Measurements from ENCODE around the gene TRAF2. TPM values are rescaled to one million over a fixed set of nuclear protein-coding genes. Genes with fewer than 3 reads are reported as not detected.

TRAF2 gene
- total RNA-seq, 1 donor from 2014 or later, result 4.7 TPM

DNA sequence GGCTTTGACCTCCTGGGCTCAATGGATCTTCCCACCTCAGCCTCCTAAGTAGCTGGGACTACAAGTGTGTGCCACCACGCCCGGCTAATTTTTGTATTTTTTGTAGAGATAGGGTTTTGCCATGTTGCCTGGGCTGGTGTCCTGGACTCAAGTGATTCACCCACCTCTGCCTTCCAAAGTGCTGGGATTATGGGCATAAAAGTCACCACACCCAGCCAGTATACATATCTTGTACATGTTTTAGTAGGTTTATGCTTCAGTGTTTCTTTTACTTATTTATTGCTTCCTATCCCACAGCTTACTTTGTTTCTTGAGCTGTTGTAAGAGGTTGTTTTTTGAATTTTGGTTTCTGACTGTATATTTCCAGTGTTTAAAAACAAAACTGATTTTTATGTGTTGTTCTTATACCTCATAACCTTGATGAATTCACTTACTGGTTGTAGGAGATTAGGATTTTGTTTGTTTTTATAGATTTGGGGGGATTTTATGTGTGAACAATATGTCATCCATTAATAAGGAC lies 45.4 kb downstream of the TRAF2 start:
- Histone ChIP-seq H3K4me3 (ENCODE audit: low read length in 3 of 3) (no peak overlapping the region), H3K36me3 (ENCODE audit: control insufficient read depth in 3 of 3, insufficient read depth in 3 of 3, low read length in 3 of 3) (peaks cover 2 to 6% (median 4%) of the 10 kb centered on the region in 3 donors), H3K4me1 (ENCODE audit: control insufficient read depth in 3 of 3, insufficient read depth in 3 of 3, low read length in 3 of 3) (peaks cover 23 to 41% (median 38%) of the 10 kb centered on the region in 3 donors), H3K27ac (ENCODE audit: low read depth, low read length) (no peak overlapping the region), H3K9ac (ENCODE audit: low read depth in 1 of 3, low read length in 3 of 3) (no peak overlapping the region), H3K9me3 (ENCODE audit: control insufficient read depth in 3 of 3, low read length in 3 of 3) (no peaks in the 10 kb centered on the region), H3K27me3 (ENCODE audit: control insufficient read depth in 3 of 3, insufficient read depth in 3 of 3, low read length in 3 of 3) (no peaks in the 10 kb centered on the region)

DNA sequence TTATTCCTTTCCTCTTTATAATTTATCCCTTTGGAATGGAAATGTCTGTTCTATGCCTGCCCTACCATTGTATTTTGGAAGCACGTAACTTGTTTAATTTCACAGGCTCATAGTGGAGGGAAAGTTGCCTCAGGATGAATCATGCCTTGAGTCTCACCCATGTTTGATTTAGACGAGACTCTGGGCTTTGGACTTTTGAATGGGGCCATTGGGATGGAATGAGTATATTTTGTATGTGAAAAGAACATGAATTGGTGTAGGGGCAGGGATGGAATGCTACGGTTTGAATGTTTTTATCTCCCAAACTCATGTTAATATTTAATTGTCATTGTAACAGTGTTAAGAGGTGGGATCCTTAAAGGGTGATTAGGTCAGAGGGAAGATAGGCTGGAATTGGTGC lies 48.0 kb downstream of the TRAF2 start:
- Histone ChIP-seq H3K9me3 (ENCODE audit: control insufficient read depth in 3 of 3, low read length in 3 of 3) (no peaks in the 10 kb centered on the region), H3K36me3 (ENCODE audit: control insufficient read depth in 3 of 3, insufficient read depth in 3 of 3, low read length in 3 of 3) (peaks cover 0 to 4% (median 0%) of the 10 kb centered on the region in 3 donors), H3K9ac (ENCODE audit: low read depth in 1 of 3, low read length in 3 of 3) (no peak overlapping the region), H3K27ac (ENCODE audit: low read depth, low read length) (no peak overlapping the region), H3K27me3 (ENCODE audit: control insufficient read depth in 3 of 3, insufficient read depth in 3 of 3, low read length in 3 of 3) (no peaks in the 10 kb centered on the region), H3K4me1 (ENCODE audit: control insufficient read depth in 3 of 3, insufficient read depth in 3 of 3, low read length in 3 of 3) (peaks cover 10 to 27% (median 15%) of the 10 kb centered on the region in 3 donors), H3K4me3 (ENCODE audit: low read length in 3 of 3) (no peak overlapping the region)

DNA sequence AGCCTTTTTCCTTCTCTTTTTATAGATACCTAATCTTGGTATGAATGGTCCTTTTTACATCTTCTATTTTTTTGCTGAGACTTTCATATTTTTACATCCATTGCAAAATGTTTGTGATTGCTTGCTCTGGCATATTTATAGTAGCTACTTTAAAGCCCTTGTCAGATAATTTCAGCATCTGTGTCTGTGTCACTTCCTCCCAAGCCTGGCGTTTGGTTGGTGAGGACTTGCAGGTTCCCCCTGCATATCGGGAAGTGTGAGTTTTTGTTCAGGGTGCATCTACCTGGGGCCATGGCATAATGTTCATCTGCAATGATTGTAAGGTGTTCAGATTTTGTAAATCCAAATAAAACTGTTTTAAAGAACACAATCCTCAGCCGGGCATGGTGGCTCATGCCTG lies 49.3 kb downstream of the TRAF2 start:
- Histone ChIP-seq H3K9me3 (ENCODE audit: control insufficient read depth in 3 of 3, low read length in 3 of 3) (no peaks in the 10 kb centered on the region), H3K9ac (ENCODE audit: low read depth in 1 of 3, low read length in 3 of 3) (no peak overlapping the region), H3K27ac (ENCODE audit: low read depth, low read length) (no peak overlapping the region), H3K4me3 (ENCODE audit: low read length in 3 of 3) (no peak overlapping the region), H3K27me3 (ENCODE audit: control insufficient read depth in 3 of 3, insufficient read depth in 3 of 3, low read length in 3 of 3) (no peaks in the 10 kb centered on the region), H3K36me3 (ENCODE audit: control insufficient read depth in 3 of 3, insufficient read depth in 3 of 3, low read length in 3 of 3) (peaks cover 5 to 9% (median 5%) of the 10 kb centered on the region in 3 donors), H3K4me1 (ENCODE audit: control insufficient read depth in 3 of 3, insufficient read depth in 3 of 3, low read length in 3 of 3) (peaks cover 13 to 29% (median 13%) of the 10 kb centered on the region in 3 donors)

DNA sequence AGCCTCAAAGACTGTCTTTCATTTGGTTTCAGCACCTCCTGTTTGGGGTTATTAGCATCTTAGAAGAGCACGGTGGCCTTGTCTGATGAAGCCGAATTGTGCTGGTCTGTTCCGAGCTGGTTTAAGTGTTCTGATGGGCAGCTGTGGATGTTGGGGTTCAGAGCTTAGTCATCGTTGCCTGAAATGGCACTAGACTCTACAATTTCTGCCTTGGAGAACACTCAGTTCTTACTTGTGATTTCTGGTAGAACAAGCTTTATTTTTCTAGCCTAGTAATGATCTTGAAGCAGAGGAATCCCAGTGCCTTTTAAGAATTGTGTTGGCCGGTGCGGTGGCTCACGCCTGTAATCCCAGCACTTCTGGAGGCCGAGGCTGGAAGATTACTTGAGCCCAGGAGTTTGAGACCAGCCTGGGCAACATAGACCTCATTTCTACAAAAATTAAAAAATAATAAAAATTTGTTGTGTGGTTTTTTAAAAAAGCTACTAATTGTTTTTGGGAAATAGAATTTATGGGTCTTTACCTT lies 50.4 kb downstream of the TRAF2 start:
- H3K9me3 ChIP-seq (ENCODE audit: control insufficient read depth in 3 of 3, low read length in 3 of 3), result peaks cover 0 to 2% (median 0%) of the 10 kb centered on the region in 3 donors
- H3K36me3 ChIP-seq (ENCODE audit: control insufficient read depth in 3 of 3, insufficient read depth in 3 of 3, low read length in 3 of 3), result peaks cover 16 to 19% (median 16%) of the 10 kb centered on the region in 3 donors
- H3K4me1 ChIP-seq (ENCODE audit: control insufficient read depth in 3 of 3, insufficient read depth in 3 of 3, low read length in 3 of 3), result peaks cover 21 to 39% (median 23%) of the 10 kb centered on the region in 3 donors
- H3K27ac ChIP-seq (ENCODE audit: low read depth, low read length), result no peak overlapping the region
- H3K9ac ChIP-seq (ENCODE audit: low read depth in 1 of 3, low read length in 3 of 3), result no peak overlapping the region
- no peak overlapping the region for H3K4me3 ChIP-seq (ENCODE audit: low read length in 3 of 3)
- H3K27me3 ChIP-seq (ENCODE audit: control insufficient read depth in 3 of 3, insufficient read depth in 3 of 3, low read length in 3 of 3), result no peaks in the 10 kb centered on the region

DNA sequence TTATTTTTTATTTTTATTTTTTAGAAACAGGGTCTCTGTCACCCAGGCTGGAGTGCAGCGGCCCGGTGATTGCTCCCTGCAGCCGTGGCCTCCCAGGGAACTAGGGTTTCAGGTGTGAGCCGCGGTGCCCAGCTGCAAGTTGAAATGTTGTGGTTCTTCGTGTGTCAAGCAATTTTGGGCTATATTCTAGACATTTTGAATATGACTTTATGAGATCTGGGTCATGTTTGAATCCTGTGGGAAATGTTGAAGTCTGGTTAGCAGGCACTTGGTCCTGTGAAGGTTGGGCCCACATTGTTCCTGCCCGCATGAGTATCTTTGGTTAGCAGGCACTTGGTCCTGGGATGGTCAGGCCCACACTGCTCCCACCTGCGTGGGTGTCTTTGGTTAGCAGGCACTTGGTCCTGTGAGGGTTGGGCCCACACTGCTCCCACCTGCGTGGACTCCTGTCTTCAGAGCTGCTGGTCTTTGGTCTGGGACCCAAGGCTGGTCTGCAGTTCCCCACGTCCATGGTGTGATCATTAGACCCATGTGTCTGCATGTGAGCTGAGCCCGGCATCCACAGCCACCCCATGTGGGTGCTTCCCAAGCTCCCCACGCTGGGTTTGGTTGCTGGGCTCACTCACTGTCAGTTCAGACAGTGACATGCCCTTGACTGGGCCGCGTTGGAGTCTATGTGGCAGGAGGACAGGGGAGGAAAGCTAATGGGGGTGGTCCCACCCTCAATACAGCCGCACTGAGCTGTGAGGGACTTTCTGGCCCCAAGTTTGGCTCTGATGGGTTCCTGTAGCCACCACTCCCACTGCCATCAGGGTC lies 51.1 kb downstream of the TRAF2 start:
- H3K9me3 ChIP-seq (ENCODE audit: control insufficient read depth in 3 of 3, low read length in 3 of 3), result peaks cover 0 to 2% (median 0%) of the 10 kb centered on the region in 3 donors
- H3K9ac ChIP-seq (ENCODE audit: low read depth in 1 of 3, low read length in 3 of 3), result peak overlapping the region in 1 of 3 donors; percentile 16
- H3K4me1 ChIP-seq (ENCODE audit: control insufficient read depth in 3 of 3, insufficient read depth in 3 of 3, low read length in 3 of 3), result peaks cover 22 to 46% (median 30%) of the 10 kb centered on the region in 3 donors
- H3K4me3 ChIP-seq (ENCODE audit: low read length in 3 of 3), result no peak overlapping the region
- peaks cover 22 to 25% (median 23%) of the 10 kb centered on the region in 3 donors for H3K36me3 ChIP-seq (ENCODE audit: control insufficient read depth in 3 of 3, insufficient read depth in 3 of 3, low read length in 3 of 3)
- H3K27ac ChIP-seq (ENCODE audit: low read depth, low read length), result peak overlapping the region; percentile 2
- H3K27me3 ChIP-seq (ENCODE audit: control insufficient read depth in 3 of 3, insufficient read depth in 3 of 3, low read length in 3 of 3), result no peaks in the 10 kb centered on the region

DNA sequence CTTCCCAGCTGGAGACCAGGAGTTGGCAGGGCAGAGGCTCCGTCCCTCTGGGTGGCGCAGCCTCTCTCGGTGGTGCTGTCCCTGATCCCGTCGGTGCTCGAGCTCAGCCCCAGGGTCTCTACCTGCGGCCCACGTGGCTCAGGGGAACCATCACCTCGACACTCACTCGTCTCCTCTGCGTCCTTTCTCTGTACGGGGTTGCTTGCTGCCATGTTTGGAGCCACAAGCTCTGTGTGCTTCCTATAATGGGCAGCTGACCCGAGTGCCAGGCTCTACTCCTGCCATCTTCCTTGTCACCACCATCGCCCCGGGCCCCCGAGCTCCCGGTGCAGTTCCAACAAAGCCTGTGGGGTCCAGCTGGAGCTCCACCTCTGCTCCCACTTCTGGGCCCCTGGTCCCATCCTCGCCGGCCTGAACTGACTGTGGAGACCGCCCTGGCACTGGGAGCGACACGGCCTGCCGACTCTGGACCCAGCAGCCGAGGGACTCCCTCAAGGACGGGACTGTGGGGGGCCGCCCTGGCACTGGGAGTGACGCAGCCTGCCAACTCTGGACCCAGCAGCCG lies 53.2 kb downstream of the TRAF2 start:
- H3K27ac ChIP-seq (ENCODE audit: low read depth, low read length), result peak overlapping the region; percentile 97
- no peaks in the 10 kb centered on the region for H3K27me3 ChIP-seq (ENCODE audit: control insufficient read depth in 3 of 3, insufficient read depth in 3 of 3, low read length in 3 of 3)
- H3K4me3 ChIP-seq (ENCODE audit: low read length in 3 of 3), result peak overlapping the region in 1 of 3 donors; percentile 49
- H3K9me3 ChIP-seq (ENCODE audit: control insufficient read depth in 3 of 3, low read length in 3 of 3), result peaks cover 0 to 2% (median 0%) of the 10 kb centered on the region in 3 donors
- peaks cover 35 to 54% (median 43%) of the 10 kb centered on the region in 3 donors for H3K4me1 ChIP-seq (ENCODE audit: control insufficient read depth in 3 of 3, insufficient read depth in 3 of 3, low read length in 3 of 3)
- H3K9ac ChIP-seq (ENCODE audit: low read depth in 1 of 3, low read length in 3 of 3), result peak overlapping the region; percentile 61 to 98 (median 70)
- H3K36me3 ChIP-seq (ENCODE audit: control insufficient read depth in 3 of 3, insufficient read depth in 3 of 3, low read length in 3 of 3), result peaks cover 25 to 32% (median 29%) of the 10 kb centered on the region in 3 donors

DNA sequence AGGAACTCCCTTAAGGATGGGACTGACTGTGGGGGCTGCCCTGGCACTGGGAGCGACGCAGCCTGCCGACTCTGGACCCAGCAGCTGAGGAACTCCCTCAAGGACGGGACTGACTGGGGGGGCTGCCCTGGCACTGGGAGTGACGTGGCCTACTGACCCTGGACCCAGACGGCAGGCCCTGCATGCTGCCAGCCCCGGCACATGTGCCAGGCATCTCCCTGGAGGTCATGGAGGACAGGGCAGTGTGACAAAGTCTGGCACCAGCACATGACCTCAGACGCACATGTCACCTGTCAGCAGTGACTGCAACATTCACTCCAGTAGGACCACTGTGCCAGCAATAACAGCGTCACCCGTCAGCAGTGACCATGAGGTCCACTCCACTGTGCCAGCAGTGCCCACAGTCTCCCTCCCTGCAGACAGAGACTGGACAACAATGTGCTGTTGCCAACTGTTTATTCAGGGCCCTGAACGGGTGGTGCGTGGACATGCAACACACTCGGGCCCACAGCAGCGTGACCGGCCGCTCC lies 53.7 kb downstream of the TRAF2 start:
- Histone ChIP-seq H3K36me3 (ENCODE audit: control insufficient read depth in 3 of 3, insufficient read depth in 3 of 3, low read length in 3 of 3) (peaks cover 25 to 32% (median 29%) of the 10 kb centered on the region in 3 donors), H3K9me3 (ENCODE audit: control insufficient read depth in 3 of 3, low read length in 3 of 3) (peaks cover 0 to 2% (median 0%) of the 10 kb centered on the region in 3 donors), H3K9ac (ENCODE audit: low read depth in 1 of 3, low read length in 3 of 3) (peak overlapping the region; percentile 70 to 98 (median 70)), H3K4me1 (ENCODE audit: control insufficient read depth in 3 of 3, insufficient read depth in 3 of 3, low read length in 3 of 3) (peaks cover 35 to 58% (median 47%) of the 10 kb centered on the region in 3 donors), H3K27ac (ENCODE audit: low read depth, low read length) (peak overlapping the region; percentile 97), H3K4me3 (ENCODE audit: low read length in 3 of 3) (peak overlapping the region in 2 of 3 donors; percentile 40 to 90), H3K27me3 (ENCODE audit: control insufficient read depth in 3 of 3, insufficient read depth in 3 of 3, low read length in 3 of 3) (no peaks in the 10 kb centered on the region)

DNA sequence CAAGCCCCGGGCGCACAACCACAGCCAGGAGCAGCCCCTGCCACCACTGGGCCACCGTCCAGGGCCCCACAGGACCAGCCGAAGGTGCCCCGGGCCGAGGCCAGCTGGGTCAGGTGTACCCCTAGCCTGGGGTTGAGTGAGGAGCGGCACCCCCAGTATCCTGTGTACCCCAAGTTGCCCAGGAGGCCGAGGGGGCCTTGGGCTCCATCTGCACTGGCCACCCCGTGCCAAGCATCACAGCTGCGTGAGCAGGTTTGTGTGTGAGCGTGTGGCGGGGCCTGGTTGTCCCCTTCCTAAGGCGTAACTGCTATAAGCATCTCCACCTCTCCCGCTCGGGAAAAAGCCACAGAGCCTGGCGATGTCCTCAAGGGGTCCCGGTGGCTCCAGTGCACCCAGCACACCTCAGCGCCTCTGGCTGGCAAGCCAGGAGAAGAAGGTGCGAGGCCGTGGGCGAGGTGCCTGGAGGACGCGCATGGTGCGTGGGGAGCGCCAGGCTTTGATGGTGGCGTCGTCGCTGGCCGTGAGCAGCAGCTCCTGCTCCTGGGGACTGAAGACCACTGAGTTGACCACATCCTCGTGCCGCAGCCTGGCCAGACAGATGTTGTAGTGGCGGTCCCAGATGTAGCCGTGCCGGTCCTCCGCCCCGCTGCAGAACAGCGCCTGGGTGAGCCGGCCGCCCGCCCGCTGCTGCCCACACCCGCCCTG lies 54.4 kb downstream of the TRAF2 start:
- Histone ChIP-seq H3K27ac (ENCODE audit: low read depth, low read length) (peak overlapping the region; percentile 97), H3K9ac (ENCODE audit: low read depth in 1 of 3, low read length in 3 of 3) (peak overlapping the region; percentile 62 to 98 (median 70)), H3K36me3 (ENCODE audit: control insufficient read depth in 3 of 3, insufficient read depth in 3 of 3, low read length in 3 of 3) (peaks cover 25 to 32% (median 29%) of the 10 kb centered on the region in 3 donors), H3K9me3 (ENCODE audit: control insufficient read depth in 3 of 3, low read length in 3 of 3) (peaks cover 0 to 2% (median 0%) of the 10 kb centered on the region in 3 donors), H3K4me1 (ENCODE audit: control insufficient read depth in 3 of 3, insufficient read depth in 3 of 3, low read length in 3 of 3) (peaks cover 35 to 60% (median 47%) of the 10 kb centered on the region in 3 donors), H3K4me3 (ENCODE audit: low read length in 3 of 3) (peak overlapping the region in 2 of 3 donors; percentile 40 to 90), H3K27me3 (ENCODE audit: control insufficient read depth in 3 of 3, insufficient read depth in 3 of 3, low read length in 3 of 3) (no peaks in the 10 kb centered on the region)

Measured in skeletal muscle tissue (tissue), 4 donors.